HL-60 (cell line): ENCODE measurements around the gene ADAMTS12.

Source experiments
- DNase-seq, 2 experiments: peaks; one replicate each; pipeline ENCODE4 v3.0.0-alpha.2; 2010 to 2020; ENCODE audit warnings: low read depth in 1 of 2, low spot score in 1 of 2
- H3K27ac ChIP-seq: fragments of 250-450 bp; sonication (Bioruptor Pico); replicated peaks from 2 replicates; pipeline ENCODE4 v1.5.1; 2020; ENCODE audit warnings: mild to moderate bottlenecking, moderate library complexity
- H3K27me3 ChIP-seq: fragments of 250-450 bp; sonication (Bioruptor Pico); 2 replicates; pipeline ENCODE4 v1.5.1; 2021; ENCODE audit warnings: mild to moderate bottlenecking, moderate library complexity; ENCODE audit not compliant: insufficient read depth, poor library complexity, severe bottlenecking
- H3K4me3 ChIP-seq: replicated peaks from 2 replicates; pipeline ENCODE4 v1.5.1; 2011; ENCODE audit warnings: mild to moderate bottlenecking, control low read depth, low read length; ENCODE audit not compliant: insufficient read depth
- CTCF ChIP-seq: IDR thresholded peaks from one replicate; pipeline ENCODE4 v1.5.1; 2011; ENCODE audit warnings: low read length, control low read depth, inconsistent platforms; ENCODE audit not compliant: insufficient read depth
- GABPA ChIP-seq: IDR thresholded peaks from 2 replicates; pipeline ENCODE4 v1.6.1; 2012; ENCODE audit warnings: low read depth
- POLR2AphosphoS5 ChIP-seq: IDR thresholded peaks from 2 replicates; pipeline ENCODE4 v1.6.1; 2012; ENCODE audit warnings: low read depth
- REST ChIP-seq: IDR thresholded peaks from 2 replicates; pipeline ENCODE4 v1.6.1; 2012; ENCODE audit warnings: low read depth; ENCODE audit not compliant: insufficient replicate concordance
- SPI1 ChIP-seq: IDR thresholded peaks from 2 replicates; pipeline ENCODE4 v1.6.1; 2012; ENCODE audit warnings: low read depth, mild to moderate bottlenecking, borderline replicate concordance

The ADAMTS12 gene

GRCh38 chr5:33594006-33594405, 297.8 kb downstream of the ADAMTS12 start:
- TF ChIP-seq GABPA (no peak), REST (no peak), CTCF (no peak), SPI1 (no peak), POLR2AphosphoS5 (no peak)
- Histone ChIP-seq H3K27me3 (peaks cover 3% of the 10 kb centered on the region), H3K4me3 (no peak overlapping the region), H3K27ac (no peak overlapping the region)
- no peak for DNase-seq

GRCh38 chr5:33592245-33592644, 299.5 kb downstream of the ADAMTS12 start:
- no peak overlapping the region for H3K4me3 ChIP-seq
- H3K27me3 ChIP-seq, result peaks cover 3% of the 10 kb centered on the region
- no peak for DNase-seq
- no peak overlapping the region for H3K27ac ChIP-seq
- TF ChIP-seq GABPA (no peak), CTCF (no peak), SPI1 (no peak), REST (no peak), POLR2AphosphoS5 (no peak)

GRCh38 chr5:33588654-33589372, 303.0 kb downstream of the ADAMTS12 start:
- H3K27ac ChIP-seq, result no peak overlapping the region
- peak in 1 of 2 experiments; percentile 51 for DNase-seq
- H3K27me3 ChIP-seq, result peaks cover 3% of the 10 kb centered on the region
- H3K4me3 ChIP-seq, result no peak overlapping the region
- TF ChIP-seq SPI1, result no peak
- peak; percentile 68 for TF ChIP-seq CTCF

- no peaks in the 10 kb centered on the region for H3K27me3 ChIP-seq
- no peak for TF ChIP-seq REST
- no peak for TF ChIP-seq SPI1
- TF ChIP-seq GABPA, result no peak
- TF ChIP-seq CTCF, result no peak
- no peak for TF ChIP-seq POLR2AphosphoS5
- DNase-seq, result no peak
- no peak overlapping the region for H3K4me3 ChIP-seq
- H3K27ac ChIP-seq, result no peak overlapping the region
These were observed 308.5 kb downstream of the ADAMTS12 start for GRCh38 chr5:33583332-33583731.
